Measurements from ENCODE around the gene SH3GL2.

DNA sequence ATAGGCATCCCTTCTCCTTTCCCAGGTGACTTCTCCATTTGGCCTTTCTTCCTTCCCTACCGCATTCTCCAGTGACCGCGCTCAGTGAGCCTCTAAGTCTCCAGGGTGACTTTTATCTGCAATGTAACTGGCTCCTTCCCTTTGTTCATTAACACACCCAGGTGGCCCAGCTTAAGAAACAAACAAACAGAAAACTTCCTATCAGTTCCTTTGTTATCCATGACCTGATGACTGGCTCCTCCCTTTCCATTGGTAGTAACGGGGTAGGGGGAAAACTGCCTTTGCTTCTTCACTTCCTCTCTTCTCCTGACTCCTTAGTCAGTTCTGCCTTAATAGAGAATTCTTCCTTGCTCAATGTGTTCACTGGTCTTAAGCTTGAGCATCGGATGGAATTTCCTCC is 7.0 kb upstream of the SH3GL2 start:
- TF ChIP-seq POLR2A (IDR thresholded peaks at IDR 0.05; ENCODE audit: low read length) (no peak), GATA1 (IDR thresholded peaks at IDR 0.05; ENCODE audit: low read depth, low read length) (no peak)

Data from erythroblast (primary cell).